IMR-90 (cell line): ENCODE data around the gene TANC2. TPM values are rescaled to one million over a fixed set of nuclear protein-coding genes. Genes with fewer than 3 reads are reported as not detected.

Experiments
- ATAC-seq: fragments of 200-7000 bp; cut with Tn5 transposase; 2 replicates; pipeline ENCODE4 v1.9.1; 2020; ENCODE audit warnings: low read depth, mild to moderate bottlenecking, moderate library complexity
- BruUV-seq: library from RNA; stranded (reverse); fragments of 400-500 nt; replicated peaks from 2 replicates; lab custom pipeline; 2021; lab: Mats Ljungman, UMichigan
- CTCF ChIA-PET: fragments of 300-600 bp; formaldehyde crosslinking; extraction: SDS; loops from one replicate; lab custom pipeline; 2021; ENCODE audit warnings: antibody characterized with exemption; lab: Yijun Ruan, JAX
- POLR2A ChIA-PET: fragments of 300-600 bp; sonication (Branson Sonifier 250); formaldehyde crosslinking; loops from one replicate; lab custom pipeline; 2022; ENCODE audit warnings: antibody characterized with exemption; ENCODE audit not compliant: unreplicated experiment; lab: Charles Lee
- DNase-seq: peaks from one replicate; pipeline ENCODE4 v3.0.0; 2013
- H2AFZ ChIP-seq: replicated peaks from 2 replicates; pipeline ENCODE3; 2013; ENCODE audit warnings: low read length, mild to moderate bottlenecking; ENCODE audit not compliant: poor library complexity
- H2AK5ac ChIP-seq: 2 replicates; pipeline ENCODE4 v1.6.1; 2013; ENCODE audit warnings: low read depth, low read length, inconsistent platforms
- H2AK9ac ChIP-seq: replicated peaks from 2 replicates; pipeline ENCODE3; 2013; ENCODE audit warnings: mild to moderate bottlenecking, low read depth, low read length, moderate library complexity; ENCODE audit not compliant: poor library complexity
- H2BK120ac ChIP-seq: 2 replicates; pipeline ENCODE4 v1.6.1; 2013; ENCODE audit warnings: low read depth, low read length, inconsistent platforms
- H2BK15ac ChIP-seq: 3 replicates; pipeline ENCODE4 v1.6.1; 2013; ENCODE audit warnings: low read depth, low read length, inconsistent platforms
- H2BK20ac ChIP-seq: 2 replicates; pipeline ENCODE4 v1.6.1; 2013; ENCODE audit warnings: low read depth, mild to moderate bottlenecking, inconsistent platforms, low read length, moderate library complexity
- H2BK5ac ChIP-seq: 2 replicates; pipeline ENCODE4 v1.6.1; 2013; ENCODE audit warnings: mild to moderate bottlenecking, low read depth, low read length, inconsistent platforms; ENCODE audit not compliant: poor library complexity, severe bottlenecking
- H3K14ac ChIP-seq: replicated peaks from 2 replicates; pipeline ENCODE4 v1.6.1; 2013; ENCODE audit warnings: low read depth, low read length, inconsistent platforms
- H3K18ac ChIP-seq: 2 replicates; pipeline ENCODE4 v1.6.1; 2013; ENCODE audit warnings: low read depth, low read length, control low read depth
- H3K23ac ChIP-seq: 2 replicates; pipeline ENCODE4 v1.6.1; 2013; ENCODE audit warnings: low read depth, low read length, inconsistent platforms
- H3K27ac ChIP-seq: 2 replicates; pipeline ENCODE4 v1.5.1; 2013; ENCODE audit warnings: mild to moderate bottlenecking, control low read depth, low read length; ENCODE audit not compliant: insufficient read depth
- H3K27me3 ChIP-seq: 2 replicates; pipeline ENCODE4 v1.6.1; 2013; ENCODE audit warnings: low read length; ENCODE audit not compliant: control insufficient read depth, insufficient read depth
- H3K36me3 ChIP-seq: 2 replicates; pipeline ENCODE4 v1.6.1; 2013; ENCODE audit warnings: low read length, mixed read lengths; ENCODE audit not compliant: control insufficient read depth, insufficient read depth
- H3K4ac ChIP-seq: 2 replicates; pipeline ENCODE4 v1.6.1; 2013; ENCODE audit warnings: low read depth, low read length, inconsistent platforms
- H3K4me1 ChIP-seq: 2 replicates; pipeline ENCODE4 v1.6.1; 2013; ENCODE audit warnings: low read length, mixed read lengths; ENCODE audit not compliant: control insufficient read depth, insufficient read depth
- H3K4me2 ChIP-seq: 2 replicates; pipeline ENCODE4 v1.6.1; 2013; ENCODE audit warnings: low read depth, mild to moderate bottlenecking, control low read depth, low read length, moderate library complexity
- H3K4me3 ChIP-seq: 2 replicates; pipeline ENCODE4 v1.5.1; 2013; ENCODE audit warnings: low read depth, mild to moderate bottlenecking, control low read depth, low read length, moderate library complexity; ENCODE audit not compliant: insufficient read depth
- H3K56ac ChIP-seq: 2 replicates; pipeline ENCODE4 v1.6.1; 2013; ENCODE audit warnings: low read length, inconsistent platforms; ENCODE audit not compliant: insufficient read depth; ENCODE audit errors: extremely low read depth
- H3K79me1 ChIP-seq, 2 experiments: 2 replicates each; pipeline ENCODE4 v1.6.1; 2013; ENCODE audit warnings: low read length in 2 of 2, inconsistent platforms in 1 of 2, low read depth in 1 of 2
- H3K9ac ChIP-seq: 2 replicates; pipeline ENCODE4 v1.6.1; 2013; ENCODE audit warnings: low read depth, low read length, control low read depth
- H3K9me1 ChIP-seq: 2 replicates; pipeline ENCODE4 v1.6.1; 2013; ENCODE audit warnings: low read length, inconsistent platforms; ENCODE audit not compliant: insufficient read depth
- H3K9me3 ChIP-seq: 2 replicates; pipeline ENCODE4 v1.6.1; 2013; ENCODE audit warnings: low read length; ENCODE audit not compliant: control insufficient read depth, insufficient read depth
- H4K20me1 ChIP-seq: 2 replicates; pipeline ENCODE4 v1.6.1; 2013; ENCODE audit warnings: low read length, inconsistent platforms; ENCODE audit not compliant: insufficient read depth
- H4K5ac ChIP-seq: 2 replicates; pipeline ENCODE4 v1.6.1; 2013; ENCODE audit warnings: mild to moderate bottlenecking, low read depth, low read length, control low read depth
- H4K8ac ChIP-seq, 2 experiments: 2 replicates each; pipeline ENCODE4 v1.6.1; 2013; ENCODE audit warnings: low read depth in 2 of 2, low read length in 2 of 2, control low read depth in 1 of 2, inconsistent platforms in 1 of 2
- H4K91ac ChIP-seq: 2 replicates; pipeline ENCODE4 v1.6.1; 2013; ENCODE audit warnings: low read depth, low read length, inconsistent platforms; ENCODE audit not compliant: insufficient read depth
- BHLHE40 ChIP-seq: fragments of 150-350 bp; IDR thresholded peaks from 2 replicates; pipeline ENCODE4 v1.6.1; 2016; ENCODE audit warnings: mild to moderate bottlenecking, low read depth, low read length
- CEBPB ChIP-seq: IDR thresholded peaks from 2 replicates; pipeline ENCODE4 v1.6.1; 2012; ENCODE audit warnings: low read depth, low read length, improper control_type of control experiment
- CHD1 ChIP-seq: IDR thresholded peaks from 2 replicates; pipeline ENCODE4 v1.6.1; 2012; ENCODE audit warnings: low read depth, low read length, improper control_type of control experiment
- CTCF ChIP-seq: conservative IDR thresholded peaks from 2 replicates; pipeline ENCODE4 v1.5.1; 2012; ENCODE audit warnings: mild to moderate bottlenecking, low read depth, low read length, improper control_type of control experiment
- ELK1 ChIP-seq: fragments of 150-350 bp; IDR thresholded peaks from 2 replicates; pipeline ENCODE4 v1.6.1; 2016; ENCODE audit warnings: low read depth, mild to moderate bottlenecking, low read length, moderate library complexity, borderline replicate concordance
- FOS ChIP-seq: fragments of 150-350 bp; IDR thresholded peaks from 2 replicates; pipeline ENCODE4 v1.6.1; 2016; ENCODE audit warnings: low read depth, low read length
- MAFK ChIP-seq: IDR thresholded peaks from 2 replicates; pipeline ENCODE4 v1.6.1; 2012; ENCODE audit warnings: low read depth, low read length, improper control_type of control experiment
- MAZ ChIP-seq: IDR thresholded peaks from 2 replicates; pipeline ENCODE4 v1.6.1; 2012; ENCODE audit warnings: low read depth, mild to moderate bottlenecking, low read length, improper control_type of control experiment, moderate library complexity, borderline replicate concordance
- MXI1 ChIP-seq: IDR thresholded peaks from 2 replicates; pipeline ENCODE4 v1.6.1; 2012; ENCODE audit warnings: low read depth, mild to moderate bottlenecking, low read length, moderate library complexity, borderline replicate concordance
- NFE2L2 ChIP-seq: fragments of 150-350 bp; IDR thresholded peaks from 2 replicates; pipeline ENCODE4 v1.6.1; 2016; ENCODE audit warnings: low read depth, mild to moderate bottlenecking, low read length
- POLR2A ChIP-seq: IDR thresholded peaks from 2 replicates; pipeline ENCODE4 v1.6.1; 2012; ENCODE audit warnings: mild to moderate bottlenecking, low read depth, low read length
- RFX5 ChIP-seq: IDR thresholded peaks from 2 replicates; pipeline ENCODE4 v1.8.0; 2012; ENCODE audit warnings: low read depth, mild to moderate bottlenecking, low read length, moderate library complexity
- USF2 ChIP-seq: fragments of 150-350 bp; IDR thresholded peaks from 2 replicates; pipeline ENCODE4 v1.6.1; 2017; ENCODE audit warnings: mild to moderate bottlenecking, antibody characterized with exemption, low read length, low read depth
- WGBS, 2 experiments: methylation state at CpG; one replicate each; pipeline versions ENCODE4 v1.1.5 to v1.1.7; 2013; ENCODE audit warnings: missing lambda C conversion rate in 2 of 2; ENCODE audit not compliant: insufficient read length in 1 of 2; ENCODE audit errors: extremely low coverage in 2 of 2; 5-methylcytosine and 5-hydroxymethylcytosine counted together
- dilution Hi-C: fragments of 300-500 bp; cut with HindIII; formaldehyde crosslinking; loops from one replicate; pipeline ENCODE4 v1.14.3; 2018; ENCODE audit warnings: low sequenced_read_pairs; ENCODE audit not compliant: unreplicated experiment
- in situ Hi-C: fragments of 300-500 bp; cut with MboI; formaldehyde crosslinking; loops from 3 replicates; pipeline ENCODE4 v1.14.3; 2019; ENCODE audit warnings: low sequenced_read_pairs, inconsistent platforms, mixed read lengths
- intact Hi-C: fragments of 100-400 bp; cut with micrococcal nuclease; formaldehyde crosslinking; loops from 2 replicates; pipeline ENCODE4 v1.10.0; 2022
- polyA plus RNA-seq, 3 experiments: library from polyadenylated mRNA; depleted of rRNA; stranded (reverse); fragments of >200 nt; gene quantifications; 2 replicates each; pipeline ENCODE4 v1.2.3, GENCODE V29; 2012; ENCODE audit warnings: low replicate concordance in 1 of 3
- total RNA-seq: library from RNA; depleted of rRNA; stranded (reverse); fragments of >200 nt; gene quantifications from 2 replicates; pipeline ENCODE4 v1.2.3, GENCODE V29; 2012

The TANC2 gene
- total and polyA plus RNA-seq, 2 of the 4 experiments (the other 2 are of a cell fraction) = 20.6 to 41.4 TPM

- Histone ChIP-seq H4K8ac (no peak overlapping the region), H3K18ac (no peak overlapping the region), H2AK9ac (no peak overlapping the region), H3K56ac (no peak overlapping the region), H3K9ac (no peak overlapping the region), H2BK5ac (no peak overlapping the region), H4K91ac (no peak overlapping the region), H3K4me2 (no peak overlapping the region), H3K14ac (no peak overlapping the region), H3K9me1 (peaks cover 4% of the 10 kb centered on the region; the same call in 1 of the 2 replicates), H3K4me3 (no peak overlapping the region), H2BK15ac (no peak overlapping the region), H3K36me3 (no peaks in the 10 kb centered on the region), H3K27me3 (no peaks in the 10 kb centered on the region), H2AK5ac (no peak overlapping the region), H3K23ac (no peak overlapping the region), H4K5ac (no peak overlapping the region), H4K20me1 (peaks cover 45% of the 10 kb centered on the region), H2BK120ac (no peak overlapping the region), H3K27ac (no peak overlapping the region), H3K9me3 (no peaks in the 10 kb centered on the region), H3K4ac (no peak overlapping the region), H3K79me1 (peaks cover 34 to 51% of the 10 kb centered on the region in 2 experiments), H2AFZ (no peak overlapping the region), H2BK20ac (no peak overlapping the region), H3K4me1 (no peaks in the 10 kb centered on the region)
- TF ChIP-seq POLR2A (no peak), ELK1 (no peak), NFE2L2 (no peak), RFX5 (no peak), MAFK (no peak), FOS (no peak), MXI1 (no peak), CTCF (no peak), MAZ (no peak), CHD1 (no peak), BHLHE40 (no peak), USF2 (no peak), CEBPB (no peak)
- CTCF ChIA-PET = no interaction called here
- ATAC-seq (no peak), DNase-seq (peak; percentile 11)
- intact Hi-C loops = loop anchor here (2.0 kb wide), 1 partner anchor 15 kb away; no protein-coding TSS in a partner anchor
- no TSS peak for BruUV-seq
- in situ Hi-C loops = no loop called here
- POLR2A ChIA-PET = no interaction called here
- dilution Hi-C loops = no loop called here
- no CpG with 5 or more reads among the region's 1 CpG for whole genome bisulfite sequencing, 2 experiments
These were observed 32.1 kb downstream of the TANC2 start for GRCh38 chr17:62998166-62998565.
